Trophoblast cell (in vitro differentiated cells and primary cell): ENCODE measurements around the gene STX2.

Experiments
- DNase-seq, 2 donors: peaks; one replicate each; pipeline ENCODE4 v3.0.0-alpha.2; 2016
- H2AFZ ChIP-seq: 2 replicates; pipeline ENCODE4 v1.6.1; 2013; ENCODE audit warnings: low read length, moderate library complexity, mild to moderate bottlenecking; ENCODE audit not compliant: insufficient read depth, poor library complexity
- H2AK5ac ChIP-seq: 2 replicates; pipeline ENCODE4 v1.6.1; 2013; ENCODE audit warnings: mild to moderate bottlenecking, low read length
- H2BK120ac ChIP-seq: 2 replicates; pipeline ENCODE4 v1.6.1; 2013; ENCODE audit warnings: low read length, mild to moderate bottlenecking, moderate library complexity; ENCODE audit not compliant: insufficient read depth, poor library complexity
- H2BK12ac ChIP-seq: 2 replicates; pipeline ENCODE4 v1.6.1; 2013; ENCODE audit warnings: mild to moderate bottlenecking, low read length, moderate library complexity
- H2BK5ac ChIP-seq: 2 replicates; pipeline ENCODE4 v1.6.1; 2013; ENCODE audit warnings: low read length, low read depth, moderate library complexity, mild to moderate bottlenecking; ENCODE audit not compliant: poor library complexity
- H3K14ac ChIP-seq: 2 replicates; pipeline ENCODE4 v1.6.1; 2013; ENCODE audit warnings: mild to moderate bottlenecking, low read length
- H3K18ac ChIP-seq: 2 replicates; pipeline ENCODE4 v1.6.1; 2013; ENCODE audit warnings: mild to moderate bottlenecking, low read length
- H3K23ac ChIP-seq: 2 replicates; pipeline ENCODE4 v1.6.1; 2013; ENCODE audit warnings: low read length
- H3K27ac ChIP-seq: 2 replicates; pipeline ENCODE4 v1.5.1; 2013; ENCODE audit warnings: low read depth, mild to moderate bottlenecking, inconsistent platforms, low read length, moderate library complexity
- H3K27me3 ChIP-seq: 2 replicates; pipeline ENCODE4 v1.6.1; 2013; ENCODE audit warnings: inconsistent platforms, mild to moderate bottlenecking, low read length, moderate library complexity; ENCODE audit not compliant: insufficient read depth
- H3K36me3 ChIP-seq, 2 experiments: 1 replicate in 1 of 2; 2 replicates in 1 of 2; pipeline ENCODE4 v1.6.1; 2013; ENCODE audit warnings: low read length in 2 of 2, mild to moderate bottlenecking in 2 of 2, moderate library complexity in 1 of 2; ENCODE audit not compliant: insufficient read depth in 2 of 2, control insufficient read depth in 1 of 2
- H3K4ac ChIP-seq: 2 replicates; pipeline ENCODE4 v1.6.1; 2013; ENCODE audit warnings: low read depth, mild to moderate bottlenecking, low read length, moderate library complexity
- H3K4me1 ChIP-seq, 2 experiments: 1 replicate in 1 of 2; 2 replicates in 1 of 2; pipeline ENCODE4 v1.6.1; 2013; ENCODE audit warnings: low read length in 2 of 2, mild to moderate bottlenecking in 2 of 2, moderate library complexity in 1 of 2; ENCODE audit not compliant: insufficient read depth in 2 of 2, control insufficient read depth in 1 of 2
- H3K4me2 ChIP-seq: 2 replicates; pipeline ENCODE4 v1.6.1; 2013; ENCODE audit warnings: inconsistent platforms, mild to moderate bottlenecking, low read length, moderate library complexity
- H3K4me3 ChIP-seq: 2 replicates; pipeline ENCODE4 v1.5.1; 2013; ENCODE audit warnings: mild to moderate bottlenecking, low read depth, low read length, inconsistent platforms
- H3K79me1 ChIP-seq: one replicate; pipeline ENCODE4 v1.6.1; 2013; ENCODE audit warnings: low read length
- H3K79me2 ChIP-seq: 2 replicates; pipeline ENCODE4 v1.6.1; 2013; ENCODE audit warnings: low read length, mild to moderate bottlenecking; ENCODE audit not compliant: control insufficient read depth, insufficient read depth, poor library complexity
- H3K9ac ChIP-seq: 2 replicates; pipeline ENCODE4 v1.6.1; 2013; ENCODE audit warnings: mild to moderate bottlenecking, low read length
- H3K9me3 ChIP-seq: 2 replicates; pipeline ENCODE4 v1.6.1; 2013; ENCODE audit warnings: low read depth, mild to moderate bottlenecking, control low read depth, inconsistent platforms, low read length; ENCODE audit not compliant: insufficient read depth
- H4K12ac ChIP-seq: 2 replicates; pipeline ENCODE4 v1.6.1; 2013; ENCODE audit warnings: low read depth, mild to moderate bottlenecking, low read length, moderate library complexity
- H4K8ac ChIP-seq: 2 replicates; pipeline ENCODE4 v1.6.1; 2013; ENCODE audit warnings: low read depth, mild to moderate bottlenecking, low read length, moderate library complexity
- H4K91ac ChIP-seq: one replicate; pipeline ENCODE4 v1.6.1; 2013; ENCODE audit warnings: low read depth, mild to moderate bottlenecking, low read length, moderate library complexity
- WGBS: extraction: QIAGEN DNeasy Blood & Tissue Kit; methylation state at CpG from one replicate; pipeline ENCODE4 v1.1.7; 2013; ENCODE audit warnings: missing lambda C conversion rate; ENCODE audit not compliant: insufficient read length, insufficient coverage; ENCODE audit errors: extremely low coverage; 5-methylcytosine and 5-hydroxymethylcytosine counted together

Gene STX2

DNA sequence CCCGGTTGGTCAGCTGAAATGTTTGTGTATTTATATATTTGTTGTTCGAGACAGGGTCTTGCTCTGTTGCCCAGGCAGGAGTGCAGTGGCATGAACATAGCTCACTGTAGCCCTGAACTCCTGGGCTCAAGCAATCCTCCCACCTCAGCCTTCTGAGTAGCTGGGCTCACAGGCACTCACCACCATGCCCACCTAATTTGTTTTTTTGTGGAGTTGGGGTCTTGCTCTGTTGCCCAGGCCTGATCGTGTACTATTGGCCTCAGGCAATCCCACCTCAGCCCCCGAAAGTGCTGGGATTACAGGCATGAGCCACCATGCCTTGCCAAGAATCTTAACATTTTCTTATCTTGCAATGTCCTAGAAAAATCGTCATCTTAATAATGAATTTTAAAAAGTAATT is 36.1 kb upstream of the STX2 start:
- Histone ChIP-seq H3K27ac (no peak overlapping the region), H4K91ac (no peak overlapping the region), H2BK12ac (no peak overlapping the region), H3K9ac (no peak overlapping the region), H3K4me3 (no peak overlapping the region), H3K79me2 (peaks cover 12% of the 10 kb centered on the region), H3K4me1 (peaks cover 4 to 7% of the 10 kb centered on the region in 2 experiments), H3K36me3 (peaks cover 17 to 29% of the 10 kb centered on the region in 2 experiments), H3K79me1 (peaks cover 15% of the 10 kb centered on the region), H3K18ac (no peak overlapping the region), H4K12ac (no peak overlapping the region), H2BK120ac (no peak overlapping the region), H2AFZ (no peak overlapping the region), H3K4me2 (no peak overlapping the region), H2AK5ac (no peak overlapping the region), H2BK5ac (no peak overlapping the region), H4K8ac (no peak overlapping the region), H3K4ac (no peak overlapping the region), H3K27me3 (no peaks in the 10 kb centered on the region), H3K23ac (no peak overlapping the region), H3K9me3 (no peaks in the 10 kb centered on the region), H3K14ac (no peak overlapping the region)
- no peak for DNase-seq
- no CpG with 5 or more reads among the region's 5 CpGs for WGBS

DNA sequence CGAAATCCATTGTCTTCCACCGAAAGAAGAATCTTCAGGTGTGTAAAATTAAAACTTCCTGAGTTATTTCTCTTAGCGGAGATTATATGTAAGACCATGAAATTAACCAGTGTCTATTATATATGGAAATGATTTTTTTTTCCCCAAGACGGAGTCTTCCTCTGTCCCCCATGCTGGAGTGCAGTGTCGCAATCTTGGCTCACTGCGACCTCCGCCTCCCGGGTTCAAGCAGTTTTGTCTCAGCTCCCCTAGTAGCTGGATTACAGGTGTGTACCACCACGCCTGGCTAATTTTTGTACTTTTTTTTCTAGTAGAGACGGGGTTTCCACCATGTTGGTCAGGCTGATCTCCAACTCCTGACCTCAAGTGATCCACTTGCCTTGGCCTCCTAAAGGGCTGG is 35.6 kb upstream of the STX2 start:
- H3K4ac ChIP-seq: no peak overlapping the region
- no peak overlapping the region for H3K18ac ChIP-seq
- no peaks in the 10 kb centered on the region for H3K27me3 ChIP-seq
- H3K79me2 ChIP-seq: peaks cover 12% of the 10 kb centered on the region
- WGBS: no CpG with 5 or more reads among the region's 10 CpGs
- H3K14ac ChIP-seq: no peak overlapping the region
- H2BK5ac ChIP-seq: no peak overlapping the region
- peaks cover 15% of the 10 kb centered on the region for H3K79me1 ChIP-seq
- peaks cover 4 to 7% of the 10 kb centered on the region in 2 experiments for H3K4me1 ChIP-seq
- H3K36me3 ChIP-seq: peaks cover 17 to 29% of the 10 kb centered on the region in 2 experiments
- H3K27ac ChIP-seq: no peak overlapping the region
- no peak overlapping the region for H2AK5ac ChIP-seq
- no peak overlapping the region for H4K8ac ChIP-seq
- H4K91ac ChIP-seq: no peak overlapping the region
- H4K12ac ChIP-seq: no peak overlapping the region
- no peak overlapping the region for H2BK120ac ChIP-seq
- no peaks in the 10 kb centered on the region for H3K9me3 ChIP-seq
- H3K9ac ChIP-seq: no peak overlapping the region
- no peak for DNase-seq
- H2AFZ ChIP-seq: no peak overlapping the region
- H3K23ac ChIP-seq: no peak overlapping the region
- H3K4me2 ChIP-seq: no peak overlapping the region
- no peak overlapping the region for H2BK12ac ChIP-seq
- no peak overlapping the region for H3K4me3 ChIP-seq

DNA sequence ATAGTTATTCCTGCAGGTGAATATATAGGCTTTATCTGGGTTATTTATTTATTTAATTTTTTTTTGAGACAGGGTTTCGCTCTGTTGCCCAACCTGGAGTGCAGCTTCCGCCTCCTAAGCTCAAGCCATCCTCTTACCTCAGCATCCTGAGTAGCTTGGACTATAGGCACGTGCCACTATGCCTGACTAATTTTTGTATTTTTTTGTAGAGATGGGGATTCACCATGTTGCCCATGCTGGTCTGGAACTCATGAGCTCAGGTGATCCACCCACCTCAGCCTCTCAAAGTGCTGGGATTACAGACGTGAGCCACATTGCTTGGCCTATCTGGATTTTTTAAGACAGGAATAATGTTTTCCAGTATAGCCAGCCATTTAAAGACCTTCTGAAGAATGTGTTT is 34.8 kb upstream of the STX2 start:
- Histone ChIP-seq H3K79me1 (peaks cover 15% of the 10 kb centered on the region), H4K12ac (no peak overlapping the region), H3K4me1 (peaks cover 4 to 7% of the 10 kb centered on the region in 2 experiments), H3K27me3 (no peaks in the 10 kb centered on the region), H3K23ac (no peak overlapping the region), H2BK120ac (no peak overlapping the region), H3K18ac (no peak overlapping the region), H3K27ac (no peak overlapping the region), H3K14ac (no peak overlapping the region), H3K79me2 (peaks cover 12% of the 10 kb centered on the region), H3K9ac (no peak overlapping the region), H4K91ac (no peak overlapping the region), H2AK5ac (no peak overlapping the region), H2AFZ (no peak overlapping the region), H3K36me3 (peaks cover 17 to 29% of the 10 kb centered on the region in 2 experiments), H2BK12ac (no peak overlapping the region), H4K8ac (no peak overlapping the region), H3K4ac (no peak overlapping the region), H3K4me3 (no peak overlapping the region), H3K9me3 (no peaks in the 10 kb centered on the region), H2BK5ac (no peak overlapping the region), H3K4me2 (no peak overlapping the region)
- no CpG with 5 or more reads among the region's 4 CpGs for WGBS
- DNase-seq: no peak

DNA sequence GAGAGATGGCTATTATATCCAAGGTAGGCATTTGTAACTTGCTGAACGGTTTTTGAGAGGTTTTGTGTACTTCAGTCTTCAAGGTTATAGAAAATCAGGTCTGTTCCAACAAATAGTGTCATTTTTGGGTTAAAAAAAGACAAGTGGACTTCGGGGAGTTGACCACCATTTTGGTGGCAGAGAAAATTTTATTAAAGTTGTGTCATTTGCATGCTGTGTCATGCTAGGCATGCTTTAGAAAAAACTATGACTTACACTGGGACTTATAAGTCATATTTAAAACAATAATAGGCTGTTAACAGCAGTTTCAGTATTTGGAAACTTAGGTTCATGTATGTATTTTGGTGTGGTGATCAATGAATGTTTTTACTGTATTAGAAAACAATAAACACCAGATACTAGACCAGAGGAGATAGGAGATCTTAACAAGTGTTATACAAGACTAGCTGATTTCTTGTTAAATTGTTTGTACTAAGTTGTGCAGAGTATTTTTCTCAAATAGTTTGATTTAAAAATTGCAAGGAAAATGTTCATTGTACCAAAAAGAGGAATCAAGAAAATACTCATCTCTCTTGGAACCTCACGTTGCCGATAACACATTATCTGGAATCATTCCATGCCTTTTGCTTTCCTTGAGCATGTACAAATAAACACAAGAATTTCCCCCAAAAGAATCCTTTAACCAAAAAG is 34.2 kb upstream of the STX2 start:
- peaks cover 17 to 28% of the 10 kb centered on the region in 2 experiments for H3K36me3 ChIP-seq
- no peak overlapping the region for H2BK120ac ChIP-seq
- peak overlapping the region; percentile 96 for H3K9ac ChIP-seq
- no peak overlapping the region for H3K23ac ChIP-seq
- H3K4me1 ChIP-seq: peaks cover 4 to 7% of the 10 kb centered on the region in 2 experiments
- no peaks in the 10 kb centered on the region for H3K9me3 ChIP-seq
- H3K27ac ChIP-seq: no peak overlapping the region
- H3K4me3 ChIP-seq: peak overlapping the region; percentile 88
- no peaks in the 10 kb centered on the region for H3K27me3 ChIP-seq
- H3K79me2 ChIP-seq: peaks cover 12% of the 10 kb centered on the region
- H3K18ac ChIP-seq: no peak overlapping the region
- no peak overlapping the region for H2BK12ac ChIP-seq
- peak overlapping the region; percentile 77 for H3K4me2 ChIP-seq
- DNase-seq: no peak
- no peak overlapping the region for H2AK5ac ChIP-seq
- no peak overlapping the region for H2AFZ ChIP-seq
- H3K14ac ChIP-seq: no peak overlapping the region
- WGBS: no CpG with 5 or more reads among the region's 4 CpGs
- peak overlapping the region; percentile 99 for H3K4ac ChIP-seq
- H3K79me1 ChIP-seq: peaks cover 15% of the 10 kb centered on the region
- no peak overlapping the region for H2BK5ac ChIP-seq
- no peak overlapping the region for H4K12ac ChIP-seq
- no peak overlapping the region for H4K91ac ChIP-seq
- no peak overlapping the region for H4K8ac ChIP-seq
